Measurements from ENCODE around the gene CTAG1A.
"Not testable (repeated sequence)": the region's sequence is repeated elsewhere in the genome, so short reads cannot be mapped to it uniquely, and the experiment has no call there.

CTAG1A gene

GRCh38 chrX:154620767-154621414, 36.0 kb downstream of the CTAG1A start:
- DNase-seq: not testable (repeated sequence)

GRCh38 chrX:154628960-154629359, 44.0 kb downstream of the CTAG1A start:
- not testable (repeated sequence) for DNase-seq

GRCh38 chrX:154630949-154631348, 46.0 kb downstream of the CTAG1A start:
- DNase-seq: not testable (repeated sequence)

GRCh38 chrX:154633661-154634060, 48.7 kb downstream of the CTAG1A start:
- DNase-seq: not testable (repeated sequence)
